ENCODE measurements around the gene MICAL3.
"Not testable (repeated sequence)": the region's sequence is repeated elsewhere in the genome, so short reads cannot be mapped to it uniquely, and the experiment has no call there.

Gene MICAL3

DNA sequence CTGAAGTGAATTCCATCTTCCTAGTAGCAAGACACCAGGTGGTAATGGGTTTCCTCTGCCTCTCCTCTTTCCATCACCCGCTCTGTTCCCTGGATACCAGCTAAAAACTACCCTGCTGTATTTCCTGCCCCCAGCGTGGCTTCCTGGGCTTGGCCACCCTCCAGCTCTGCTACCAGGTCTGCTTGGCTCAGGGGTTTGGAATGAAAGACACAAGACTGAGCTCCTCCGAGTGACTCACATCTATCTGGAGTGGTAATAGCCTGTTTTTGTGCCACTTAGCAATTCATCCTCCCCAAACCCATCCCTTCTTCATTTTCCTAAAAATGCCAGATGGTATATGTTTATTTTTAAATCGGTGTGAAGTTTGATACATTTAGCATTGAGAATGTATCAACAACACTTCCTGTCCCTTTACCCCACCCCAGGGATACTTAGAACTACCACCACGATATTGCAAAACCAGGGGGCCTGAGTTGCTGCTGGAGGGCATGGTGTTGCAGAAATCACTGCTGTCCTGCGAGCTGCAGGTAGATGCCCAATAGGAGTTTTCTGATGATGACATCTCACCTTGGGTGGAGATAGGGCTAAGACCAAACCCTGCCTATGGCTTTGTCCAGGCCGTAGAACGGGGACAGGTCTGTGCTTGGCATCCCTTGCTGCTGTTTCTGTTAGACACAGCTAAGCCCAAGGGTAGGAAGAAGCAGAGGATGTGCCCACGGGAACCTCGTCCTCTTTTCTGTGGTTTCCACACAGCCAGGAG, 7.5 kb upstream of the MICAL3 start:
- peak; percentile 53 for DNase-seq

DNA sequence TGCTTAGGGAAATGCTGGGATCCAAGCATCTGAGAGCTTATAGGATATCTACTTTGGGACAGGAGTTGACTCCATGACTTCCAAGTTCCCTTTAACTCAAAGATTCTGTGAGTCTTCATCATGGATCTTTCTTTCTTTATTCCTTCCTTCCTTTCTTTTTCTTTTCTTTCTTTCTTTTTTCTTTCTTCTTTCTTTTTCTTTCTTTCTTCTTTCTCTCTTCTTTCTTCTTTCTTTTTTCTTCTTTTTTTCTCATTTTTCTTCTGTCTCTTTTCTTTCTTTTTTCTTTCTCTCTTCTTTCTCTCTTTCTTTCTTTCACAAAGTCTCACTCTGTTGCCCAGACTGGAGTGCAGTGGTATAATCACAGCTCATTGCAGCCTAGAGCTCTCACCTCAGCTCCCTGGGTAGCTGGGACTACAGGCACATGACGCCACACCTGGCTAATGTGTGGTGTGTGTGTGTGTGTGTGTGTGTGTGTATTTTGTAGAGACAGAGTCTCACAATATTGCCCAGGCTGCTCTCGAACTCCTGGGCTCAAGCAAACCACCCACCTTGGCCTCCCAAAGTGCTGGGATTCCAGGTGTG, 5.4 kb upstream of the MICAL3 start:
- DNase-seq, result no peak

DNA sequence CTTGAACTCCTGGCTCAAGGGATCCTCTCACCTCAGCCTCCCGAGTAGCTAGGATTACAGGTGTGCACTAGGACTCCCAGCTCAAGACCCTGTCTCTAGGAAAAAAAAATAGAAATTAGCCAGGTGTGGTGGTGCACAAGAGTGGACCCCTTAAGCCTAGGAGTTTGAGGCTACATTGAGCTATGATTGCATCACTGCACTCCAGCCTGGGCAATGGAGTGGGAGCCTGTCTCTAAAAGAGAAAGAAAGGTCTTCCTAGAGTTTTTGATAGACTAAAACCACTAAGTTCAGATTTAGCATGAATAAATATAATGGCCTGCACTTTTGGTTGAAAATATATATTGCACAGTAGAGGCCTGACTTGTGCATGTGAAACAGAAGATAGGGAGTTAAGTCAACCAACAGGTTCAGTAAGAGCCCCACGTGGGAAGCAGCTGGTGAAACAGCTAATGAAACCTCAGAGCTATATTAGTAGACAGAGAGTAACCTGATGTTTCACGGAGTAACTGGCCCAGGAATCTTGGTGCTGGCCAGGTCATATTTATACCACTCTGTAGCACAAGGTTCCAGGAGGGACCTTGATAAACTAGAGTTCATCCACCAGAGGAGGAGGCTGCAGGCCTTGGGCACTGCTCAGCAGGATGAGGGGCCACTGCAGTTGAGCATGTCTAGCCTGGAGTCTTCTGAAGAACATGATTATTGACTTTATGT, 4.6 kb upstream of the MICAL3 start:
- no peak for DNase-seq

DNA sequence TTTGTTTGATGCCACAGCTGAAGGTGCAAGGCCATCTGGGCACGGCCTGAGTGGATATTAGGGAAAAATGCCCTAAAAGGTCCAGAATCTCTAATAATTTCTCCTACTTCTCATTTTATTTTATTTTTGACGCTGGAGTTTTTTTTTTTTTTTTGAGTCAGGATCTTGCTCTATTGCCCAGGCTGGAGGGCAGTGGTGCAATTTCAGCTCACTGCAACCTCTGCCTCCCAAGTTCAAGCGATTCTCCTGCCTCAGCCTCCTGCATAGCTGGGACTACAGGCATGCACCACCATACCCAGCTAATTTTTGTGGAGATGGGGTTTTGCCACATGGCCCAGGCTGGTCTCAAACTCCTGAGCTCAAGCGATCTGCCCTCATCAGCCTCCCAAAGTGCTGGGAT, 1.5 kb upstream of the MICAL3 start:
- DNase-seq, result not testable (repeated sequence)

DNA sequence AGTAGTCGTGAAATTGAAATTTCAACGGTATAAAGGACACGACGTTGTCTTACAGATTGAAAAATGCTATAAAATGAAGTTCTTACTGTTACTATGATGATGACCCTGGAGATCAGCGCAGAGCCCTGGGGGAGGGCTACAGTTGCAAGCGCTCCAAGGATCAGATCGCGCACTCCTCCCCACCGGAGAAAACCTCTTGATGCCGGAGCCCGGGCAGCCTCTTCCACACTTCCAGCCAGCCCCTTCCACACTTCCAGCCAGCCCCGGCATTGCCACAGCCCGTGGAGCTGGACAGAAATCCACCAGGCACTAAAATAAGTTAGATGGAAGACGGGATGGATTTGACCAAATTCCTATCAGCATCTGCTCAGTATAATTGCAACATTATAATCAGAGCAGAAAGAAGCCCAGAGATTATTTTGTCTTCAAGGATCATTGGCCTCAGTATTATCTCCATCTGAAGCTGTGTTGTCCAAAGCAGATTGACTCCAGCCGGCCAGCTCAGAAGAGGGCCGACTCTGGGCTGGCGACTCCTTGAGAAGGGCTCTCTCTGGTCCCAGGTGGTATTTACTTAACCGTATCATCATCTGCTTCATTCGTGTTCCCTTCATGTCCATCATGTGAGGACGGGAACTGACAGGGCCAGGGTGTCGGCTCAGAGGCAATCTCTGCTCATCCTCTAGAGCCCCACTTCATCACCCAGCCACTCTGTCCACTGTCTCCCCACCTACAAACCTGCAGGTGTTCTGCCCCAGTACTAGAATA, 777 bp upstream of the MICAL3 start:
- no peak for DNase-seq

DNA sequence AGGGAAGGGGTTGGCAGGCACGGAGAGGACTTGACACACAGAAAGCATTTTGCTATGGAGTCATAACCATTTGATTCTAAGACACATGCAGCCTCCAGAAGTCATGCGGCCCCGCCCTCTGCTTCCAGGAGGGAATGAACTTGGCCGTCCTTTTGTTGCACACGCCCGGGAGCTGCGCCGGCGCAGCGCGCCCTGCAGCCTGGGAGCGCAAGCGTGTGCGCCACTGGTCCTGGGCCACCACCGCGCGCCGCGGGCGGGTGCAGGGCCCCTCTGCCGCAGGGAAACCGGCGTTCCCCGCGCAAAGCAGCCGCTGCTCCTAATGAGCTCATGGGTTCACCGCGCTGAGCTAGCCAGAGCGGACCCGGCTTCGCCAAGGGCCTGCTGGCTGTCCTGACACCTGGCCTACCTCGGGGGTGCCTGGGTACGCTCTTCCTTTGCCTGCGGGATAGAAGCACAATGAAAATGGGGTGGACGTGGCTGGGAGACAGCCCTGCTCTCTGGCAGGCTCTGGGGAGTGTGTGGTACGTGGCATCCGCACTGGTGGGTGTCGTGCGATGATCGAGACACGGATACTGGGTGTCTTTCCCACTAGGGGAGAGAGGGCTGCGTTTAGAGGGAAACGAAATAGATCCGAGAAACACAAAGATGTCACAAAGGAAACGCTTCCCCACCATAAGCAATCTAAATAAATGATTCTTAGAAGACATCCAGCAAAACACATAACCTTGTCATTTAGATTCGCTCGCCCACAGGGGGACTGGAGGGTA, 669 bp downstream of the MICAL3 start:
- DNase-seq, result peak; percentile 83

DNA sequence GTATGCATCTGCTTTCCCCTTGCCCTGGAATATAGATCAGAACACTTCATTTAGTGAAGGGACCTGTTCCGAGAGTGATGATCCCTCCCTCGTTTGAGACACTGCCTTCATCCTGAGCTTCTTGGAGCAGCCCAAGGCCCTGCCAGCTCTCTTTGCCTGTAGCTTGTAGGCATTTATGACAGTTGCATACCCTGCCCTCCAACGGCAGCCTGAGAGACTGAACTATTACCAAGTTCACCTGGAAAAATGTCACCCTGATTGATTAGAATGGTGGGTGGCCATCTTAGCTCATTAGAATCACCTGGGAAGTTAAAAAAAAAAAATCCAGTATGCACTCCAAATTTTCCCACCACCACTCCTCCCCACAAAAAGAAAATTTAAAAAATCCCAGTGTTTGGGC, 1.5 kb downstream of the MICAL3 start:
- DNase-seq, result no peak

DNA sequence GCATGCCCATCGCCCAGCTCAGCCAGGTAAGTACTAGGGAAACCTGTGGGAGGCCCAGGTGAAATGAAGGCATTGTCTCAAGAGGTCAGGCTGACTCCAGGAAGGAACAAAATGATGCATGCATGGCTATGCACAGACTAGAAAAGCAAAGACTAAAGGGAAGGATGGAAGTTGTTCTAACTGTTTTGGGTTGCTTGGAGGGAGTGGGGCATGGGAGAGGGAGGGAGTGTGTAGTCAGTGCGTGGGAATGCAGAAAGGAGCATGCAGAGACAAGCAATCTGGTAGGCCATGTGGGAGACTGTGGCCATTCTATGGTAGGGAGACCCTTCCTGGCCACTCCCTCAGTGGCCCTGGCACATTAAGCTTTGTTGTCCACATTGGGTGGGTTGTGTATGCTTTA, 2.9 kb downstream of the MICAL3 start:
- no peak for DNase-seq

DNA sequence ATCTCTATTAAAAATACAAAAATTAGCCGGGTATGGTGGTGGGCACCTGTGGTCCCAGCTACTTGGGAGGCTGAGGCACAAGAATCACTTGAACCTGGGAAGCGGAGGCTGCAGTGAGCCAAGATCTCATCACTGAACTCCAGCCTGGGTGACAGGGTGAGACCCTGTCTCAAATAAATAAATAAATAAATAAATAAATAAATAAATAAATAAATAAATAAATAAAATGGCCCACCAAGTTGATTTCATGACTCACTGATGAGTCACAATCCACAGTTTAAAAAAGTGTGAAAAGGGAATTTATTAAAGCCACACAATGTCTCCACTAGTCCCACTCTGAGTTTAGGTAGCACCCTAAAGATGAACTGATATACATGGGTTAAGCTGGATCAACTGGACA, 3.6 kb downstream of the MICAL3 start:
- not testable (repeated sequence) for DNase-seq

DNA sequence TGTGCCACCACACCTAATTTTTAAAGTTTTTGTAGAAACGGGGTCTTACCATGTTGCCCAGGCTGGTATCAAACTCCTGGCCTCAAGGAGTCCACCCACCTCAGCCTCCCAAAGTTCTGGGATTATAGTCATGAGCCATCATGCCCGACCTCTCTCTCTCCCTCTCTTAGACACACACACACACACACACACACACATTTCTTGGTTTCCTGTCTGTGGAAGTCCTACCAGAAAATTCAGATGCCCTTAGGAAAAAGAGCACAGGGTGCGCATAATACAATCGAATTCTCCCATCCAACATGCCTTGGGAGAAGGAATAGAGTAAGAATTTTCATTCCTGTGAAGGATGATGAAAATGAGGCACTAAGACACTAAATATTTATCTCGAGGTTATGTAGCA, 10.4 kb downstream of the MICAL3 start:
- no peak for DNase-seq

DNA sequence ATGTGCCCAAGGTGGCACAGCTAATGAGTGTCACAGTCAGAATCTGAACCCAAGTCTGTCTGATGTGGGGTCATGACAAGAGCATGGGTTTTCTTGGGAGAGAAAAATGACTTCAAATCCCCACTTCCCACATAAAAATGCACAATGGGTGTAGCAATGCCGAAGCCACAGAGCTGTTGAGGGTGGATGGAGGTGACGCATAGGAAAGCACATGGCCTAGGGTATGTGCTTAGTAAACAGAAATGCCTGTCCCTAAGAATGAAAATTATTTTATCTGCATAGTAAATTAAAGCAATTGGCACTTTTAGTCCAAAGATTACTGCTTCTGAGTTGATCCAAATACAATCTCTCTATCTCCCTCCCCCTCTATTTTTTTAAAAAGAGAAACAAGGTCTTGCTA, 10.9 kb downstream of the MICAL3 start:
- no peak for DNase-seq

DNA sequence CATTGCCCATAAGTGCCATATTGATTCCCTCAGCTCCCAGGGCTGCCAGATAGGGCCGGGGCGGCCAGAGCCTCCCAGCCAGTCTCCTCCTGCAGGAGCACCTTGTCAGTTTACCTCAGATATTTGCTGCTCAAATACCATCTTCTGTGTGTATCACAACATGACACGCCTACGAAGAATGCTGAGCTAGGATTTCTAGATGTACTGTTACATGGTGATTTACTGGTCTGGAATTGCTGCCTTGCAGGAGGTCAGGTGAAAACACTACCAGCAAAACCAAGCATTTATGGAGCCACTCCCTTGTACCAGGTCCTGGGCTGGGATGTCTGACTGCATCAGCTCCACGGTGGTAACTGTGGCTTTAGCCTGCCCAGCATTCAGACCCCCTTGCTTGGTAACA, 11.8 kb downstream of the MICAL3 start:
- no peak for DNase-seq

DNA sequence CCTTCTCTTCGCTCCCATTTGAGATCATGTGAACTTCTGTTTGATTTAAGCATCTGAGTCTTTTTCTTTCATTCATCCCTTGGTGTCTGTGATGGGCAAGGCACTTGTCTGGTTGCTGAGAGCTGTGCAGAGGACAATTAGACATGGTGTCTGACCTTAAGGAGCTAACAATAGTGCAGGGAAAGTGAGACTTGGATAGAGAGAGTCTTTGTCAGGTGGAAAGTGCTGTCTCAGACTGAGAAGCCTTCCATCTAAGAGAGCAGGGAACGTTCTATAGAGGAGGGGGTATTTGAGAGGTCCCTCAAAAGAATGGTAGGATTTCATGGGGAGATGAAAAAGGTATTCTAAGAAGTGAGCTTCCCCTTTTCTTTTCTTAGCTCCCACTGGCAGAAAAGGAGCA, 14.1 kb downstream of the MICAL3 start:
- DNase-seq, result no peak

DNA sequence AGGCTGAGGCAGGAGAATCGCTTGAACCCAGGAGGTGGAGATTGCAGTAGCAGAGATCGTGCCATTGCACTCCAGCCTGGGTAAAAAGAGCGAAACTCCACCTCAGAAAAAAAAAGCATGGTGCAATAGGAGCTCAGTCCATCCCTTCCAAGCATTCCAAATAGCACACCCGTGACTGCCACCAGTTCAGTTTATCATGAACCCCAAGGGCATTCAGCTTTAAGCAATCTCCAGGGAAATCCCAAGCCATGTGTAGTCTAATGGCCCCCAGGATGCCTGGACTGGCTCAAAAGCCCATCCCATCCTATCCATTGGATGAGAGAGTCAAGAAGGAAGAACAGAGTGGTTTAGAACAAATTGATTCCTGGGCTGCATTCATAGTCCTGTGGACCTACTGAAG, 16.2 kb downstream of the MICAL3 start:
- no peak for DNase-seq

DNA sequence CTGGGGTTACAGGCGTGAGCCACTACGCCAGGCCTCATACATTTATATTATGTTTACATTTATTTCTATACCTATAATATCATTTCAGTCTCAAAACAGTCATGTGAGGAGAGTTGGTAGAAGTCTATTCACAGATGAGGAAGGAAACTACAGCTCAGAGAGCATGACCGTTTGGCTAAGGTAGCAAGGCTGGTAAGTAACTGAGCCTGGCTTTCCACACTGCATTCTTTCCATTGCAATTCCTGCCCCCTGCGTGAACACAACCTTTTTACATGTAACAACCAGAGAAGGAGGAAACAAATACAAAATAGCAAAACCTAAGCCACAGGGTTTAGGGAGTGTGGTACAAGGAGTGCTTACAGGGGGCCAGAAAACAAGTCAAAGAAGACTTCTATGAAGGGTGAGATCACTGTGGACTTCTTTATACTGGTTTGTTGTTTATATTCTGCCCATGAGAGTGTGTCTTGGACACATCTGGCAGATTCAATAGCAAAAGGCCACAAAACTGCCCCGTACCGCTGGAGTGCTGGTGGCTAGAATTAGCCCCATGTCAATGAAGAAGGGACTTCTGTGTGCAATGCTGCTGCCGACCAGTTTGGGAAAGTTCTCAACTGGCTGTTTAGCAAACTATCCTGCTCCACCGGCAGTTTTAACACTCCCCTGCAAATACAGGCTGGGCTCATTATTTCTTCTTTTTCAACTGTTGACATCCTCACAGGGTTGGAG, 19.0 kb downstream of the MICAL3 start:
- no peak for DNase-seq

DNA sequence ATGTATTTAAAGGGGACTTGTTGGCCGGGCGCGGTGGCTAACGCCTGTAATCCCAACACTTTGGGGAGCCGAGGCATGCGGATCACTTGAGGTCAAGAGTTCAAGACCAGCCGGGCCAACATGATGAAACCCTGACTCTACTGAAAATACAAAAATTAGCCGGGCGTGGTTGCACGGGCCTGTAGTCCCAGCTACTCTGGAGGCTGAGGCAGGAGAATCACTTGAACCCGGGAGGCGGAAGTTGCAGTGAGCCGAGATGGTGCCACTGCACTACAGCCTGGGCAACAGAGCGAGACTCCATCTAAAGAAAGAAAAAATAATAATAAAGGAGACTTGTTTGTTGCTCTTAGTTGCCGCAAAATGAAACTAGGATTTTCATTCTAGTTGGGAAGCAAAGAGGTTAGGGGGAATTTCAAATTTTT, 22.5 kb downstream of the MICAL3 start:
- not testable (repeated sequence) for DNase-seq

DNA sequence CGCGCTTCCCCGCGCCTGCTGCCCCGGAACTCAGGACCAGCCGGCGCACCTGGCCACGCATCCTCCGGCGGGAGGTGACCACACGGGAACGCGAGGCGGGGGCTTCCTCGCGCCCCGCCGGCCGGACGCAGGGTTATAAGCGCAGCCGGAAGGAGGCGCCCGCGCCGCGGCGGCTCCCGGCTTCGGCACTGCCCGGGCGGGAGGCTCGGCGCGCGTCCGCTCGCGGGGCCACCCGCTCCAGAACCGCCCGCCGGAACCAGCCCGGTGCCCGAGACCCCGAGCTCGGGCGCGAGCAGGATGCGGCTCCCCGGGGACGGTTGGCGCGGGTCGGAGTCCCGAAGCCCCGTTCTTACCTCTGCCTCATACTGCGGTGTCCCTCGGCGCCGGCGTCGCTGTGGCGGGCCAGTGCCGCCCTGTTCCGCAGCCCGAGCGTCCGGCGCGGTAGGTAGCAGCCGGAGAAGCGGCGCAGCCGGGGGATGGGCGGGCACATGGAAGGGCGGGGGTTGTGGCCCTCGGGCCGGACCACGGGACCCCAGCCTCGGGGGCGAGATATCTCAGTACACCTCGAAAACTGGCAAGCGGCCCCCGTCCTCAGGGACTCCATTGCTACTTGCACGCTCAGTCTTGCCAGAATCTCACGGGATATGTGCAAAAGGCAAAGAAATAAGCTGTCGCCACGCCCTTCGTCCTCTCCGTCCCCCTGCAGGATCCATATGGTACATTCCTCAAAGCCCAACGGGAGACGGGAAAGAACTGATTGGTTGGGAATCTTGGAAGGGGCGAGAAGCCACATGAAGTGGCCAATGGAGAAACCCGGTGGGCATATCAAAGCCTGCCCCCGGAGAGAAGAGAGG, 23.1 kb downstream of the MICAL3 start:
- DNase-seq, result peak; percentile 96

DNA sequence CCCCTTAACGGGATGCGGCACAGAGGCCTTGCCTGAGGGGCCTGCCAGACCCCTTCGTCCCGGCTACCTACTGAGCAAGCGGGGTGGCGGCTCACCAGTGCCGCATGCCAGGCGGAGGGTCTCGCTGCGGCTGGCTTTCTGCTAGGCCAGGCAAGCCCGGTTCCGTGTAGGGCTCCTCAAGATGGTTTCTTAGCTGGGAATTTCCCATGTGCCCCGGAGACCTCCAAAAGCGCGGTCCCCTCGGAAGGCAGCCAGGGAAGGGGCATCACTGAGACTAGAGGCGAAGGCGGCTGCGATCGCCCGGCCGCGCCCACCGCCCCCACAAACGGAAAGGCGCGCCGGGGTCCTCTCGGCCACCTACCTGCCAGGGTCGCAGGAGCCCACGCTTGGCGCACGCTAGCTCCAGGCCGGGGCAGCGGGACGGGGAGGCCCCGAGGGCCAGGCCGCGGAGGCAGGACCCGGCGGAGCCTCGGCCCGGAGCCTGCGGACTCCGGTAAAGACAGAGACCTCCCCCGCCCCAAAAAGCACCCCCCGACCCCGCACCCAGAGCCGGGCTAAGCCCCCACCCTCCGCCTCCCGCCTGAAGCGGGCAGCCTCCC, 23.8 kb downstream of the MICAL3 start:
- DNase-seq, result no peak

DNA sequence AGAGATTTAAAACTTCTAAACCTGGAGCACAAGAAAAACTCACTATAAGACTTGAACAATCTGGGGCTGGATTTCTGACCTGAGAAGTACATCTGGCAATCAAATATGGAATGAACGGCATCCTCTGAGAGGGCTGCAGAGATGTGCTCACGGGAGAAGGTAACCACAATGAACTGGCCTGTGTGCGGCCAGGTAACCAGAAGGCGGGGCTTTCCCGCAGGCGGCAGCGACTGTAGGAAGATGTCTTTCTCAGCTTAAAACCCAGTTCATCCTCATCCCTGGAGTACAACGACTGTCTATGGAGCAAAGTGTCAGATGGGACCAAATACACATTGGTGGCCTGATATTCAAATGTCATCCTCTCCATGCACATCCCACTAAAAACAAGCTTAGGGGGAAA, 24.5 kb downstream of the MICAL3 start:
- DNase-seq, result no peak

DNA sequence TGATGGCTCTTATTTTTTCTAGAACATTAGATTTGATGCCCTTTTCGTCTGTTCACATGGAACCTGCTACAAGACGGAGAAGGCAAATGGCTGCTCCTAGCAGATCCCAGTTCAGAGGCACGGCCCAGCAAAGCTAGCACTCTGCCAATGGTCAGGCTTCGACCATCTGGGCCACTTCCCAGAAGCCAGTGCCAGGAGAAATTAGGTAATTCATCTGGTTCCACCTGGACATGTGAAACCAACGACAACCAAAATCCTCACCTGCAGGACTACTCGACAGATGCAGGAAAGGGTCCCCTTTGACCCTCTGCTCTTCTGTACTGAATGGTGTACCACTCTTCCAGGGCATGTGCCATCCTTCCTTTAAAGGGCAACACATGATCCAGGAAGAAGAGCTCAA, 25.4 kb downstream of the MICAL3 start:
- no peak for DNase-seq

DNA sequence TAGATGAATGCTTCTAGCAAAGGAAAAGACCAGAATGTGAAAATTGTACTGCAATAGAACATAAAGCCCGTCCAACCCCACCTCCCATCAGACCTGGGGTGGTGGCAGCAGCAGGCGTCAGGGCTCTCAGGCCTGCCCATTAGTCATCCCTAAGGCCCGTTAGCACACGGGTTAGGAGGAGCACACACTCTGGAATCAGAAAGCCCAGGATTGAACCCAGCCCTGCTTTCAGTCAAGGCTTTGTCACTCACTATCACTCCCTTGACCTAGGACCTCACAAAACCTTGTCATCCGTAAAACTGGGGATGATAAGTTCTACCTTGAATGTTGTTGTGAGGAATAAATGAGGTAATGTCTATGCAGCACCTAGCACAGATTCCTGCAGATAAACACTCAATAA, 26.9 kb downstream of the MICAL3 start:
- no peak for DNase-seq
